Measurements from ENCODE around the gene ASB10. TPM values are rescaled to one million over a fixed set of nuclear protein-coding genes. Genes with fewer than 3 reads are reported as not detected.

ASB10 gene
- total RNA-seq, 1 donor from 2014 or later: not detected

GRCh38 chr7:151168003-151168786, 18.9 kb downstream of the ASB10 start:
- H3K27me3 Mint-ChIP-seq (ENCODE audit: unreplicated experiment): peaks cover 45% of the 10 kb centered on the region
- H3K27ac Mint-ChIP-seq (ENCODE audit: unreplicated experiment): no peak overlapping the region
- H3K4me1 Mint-ChIP-seq (ENCODE audit: unreplicated experiment): no peaks in the 10 kb centered on the region
- peak overlapping the region; percentile 53 for H3K4me3 Mint-ChIP-seq (ENCODE audit: unreplicated experiment)
- H3K9me3 Mint-ChIP-seq (ENCODE audit: unreplicated experiment): no peaks in the 10 kb centered on the region
- DNase-seq (ENCODE audit: extremely low spot score, unreplicated experiment): no peak
- H3K36me3 Mint-ChIP-seq (ENCODE audit: unreplicated experiment): no peaks in the 10 kb centered on the region
- TF ChIP-seq CTCF (IDR thresholded peaks at IDR 0.05): peak; percentile 72

DNA sequence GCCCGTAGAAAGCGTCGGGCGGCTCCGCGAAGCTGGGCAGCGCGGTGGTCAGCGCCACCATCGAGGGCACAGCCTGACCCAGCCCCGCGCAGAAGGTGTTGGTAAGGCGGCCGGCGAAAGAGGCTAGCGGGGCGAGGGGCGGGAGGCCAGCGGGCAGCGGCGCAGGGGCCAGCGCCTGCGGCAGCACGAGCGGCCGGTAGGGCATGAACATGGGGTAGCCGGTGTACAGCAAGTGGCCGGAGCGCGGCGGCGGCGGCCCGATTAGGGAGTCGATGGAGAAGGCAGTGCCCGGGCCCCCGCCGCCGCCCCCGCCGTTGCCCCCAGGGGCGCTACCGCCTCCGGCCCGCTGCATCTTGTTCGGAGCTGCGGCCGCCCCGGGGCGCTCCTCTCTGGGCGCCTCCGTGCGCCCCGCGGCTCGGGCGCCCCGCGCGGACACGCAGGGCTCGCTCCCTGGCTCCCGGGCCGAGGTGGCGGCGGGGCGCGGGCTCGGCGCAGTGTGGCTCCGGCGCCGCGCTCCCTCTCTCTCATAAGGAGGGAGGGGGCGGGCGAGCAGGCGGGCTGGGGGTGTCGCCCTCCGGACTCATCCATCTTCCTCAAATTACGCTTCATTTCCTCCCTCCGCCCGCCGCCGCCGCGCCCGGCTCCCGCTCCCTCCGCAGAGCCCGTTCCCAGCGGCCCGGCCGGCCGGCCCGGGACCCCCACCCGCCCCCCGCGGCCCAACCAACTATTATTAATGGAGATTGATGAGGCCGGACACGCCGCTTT, 19.7 kb downstream of the ASB10 start, which contains the start of gene GBX1:
Gene GBX1 (minus strand): TSS at position 498 of the 765 bp plus-strand sequence. CDS start 146 bp downstream, at position 352.
- H3K27ac Mint-ChIP-seq (ENCODE audit: unreplicated experiment): no peak within 1 kb of the TSS
- no peak for TF ChIP-seq CTCF (IDR thresholded peaks at IDR 0.05)
- H3K36me3 Mint-ChIP-seq (ENCODE audit: unreplicated experiment): no peaks in the 10 kb centered on the region
- H3K9me3 Mint-ChIP-seq (ENCODE audit: unreplicated experiment): no peaks in the 10 kb centered on the region
- no peaks in the 10 kb centered on the region for H3K4me1 Mint-ChIP-seq (ENCODE audit: unreplicated experiment)
- H3K27me3 Mint-ChIP-seq (ENCODE audit: unreplicated experiment): peaks cover 38% of the 10 kb centered on the region
- DNase-seq (ENCODE audit: extremely low spot score, unreplicated experiment): no peak
- peak within 1 kb of the TSS; percentile 53 for H3K4me3 Mint-ChIP-seq (ENCODE audit: unreplicated experiment)

GRCh38 chr7:151166629-151167196, 20.3 kb downstream of the ASB10 start:
- H3K4me1 Mint-ChIP-seq (ENCODE audit: unreplicated experiment): no peaks in the 10 kb centered on the region
- peak overlapping the region; percentile 51 for H3K4me3 Mint-ChIP-seq (ENCODE audit: unreplicated experiment)
- no peak for DNase-seq (ENCODE audit: extremely low spot score, unreplicated experiment)
- no peaks in the 10 kb centered on the region for H3K9me3 Mint-ChIP-seq (ENCODE audit: unreplicated experiment)
- peaks cover 33% of the 10 kb centered on the region for H3K27me3 Mint-ChIP-seq (ENCODE audit: unreplicated experiment)
- no peaks in the 10 kb centered on the region for H3K36me3 Mint-ChIP-seq (ENCODE audit: unreplicated experiment)
- no peak for TF ChIP-seq CTCF (IDR thresholded peaks at IDR 0.05)
- H3K27ac Mint-ChIP-seq (ENCODE audit: unreplicated experiment): no peak overlapping the region

DNA sequence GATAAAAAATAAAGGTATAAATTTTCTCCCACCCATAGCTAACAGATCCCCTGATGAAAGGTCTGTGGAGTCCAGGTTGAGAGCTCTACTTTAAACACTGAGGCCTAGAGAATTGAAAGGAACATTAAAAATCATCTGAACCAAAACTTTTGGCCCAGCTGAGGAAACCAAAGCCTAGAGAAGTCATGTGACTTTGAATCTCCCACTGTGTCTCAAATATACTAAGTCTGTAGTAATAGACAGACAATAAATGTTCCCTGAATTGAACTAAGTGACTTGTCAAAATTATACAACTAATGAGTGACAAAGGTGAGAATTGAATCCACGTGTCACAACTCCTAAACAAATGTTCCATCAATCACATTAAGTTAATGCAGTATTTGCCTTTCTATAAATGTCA, 25.3 kb downstream of the ASB10 start:
- H3K36me3 Mint-ChIP-seq (ENCODE audit: unreplicated experiment): no peaks in the 10 kb centered on the region
- no peaks in the 10 kb centered on the region for H3K9me3 Mint-ChIP-seq (ENCODE audit: unreplicated experiment)
- H3K4me1 Mint-ChIP-seq (ENCODE audit: unreplicated experiment): no peaks in the 10 kb centered on the region
- no peak overlapping the region for H3K4me3 Mint-ChIP-seq (ENCODE audit: unreplicated experiment)
- H3K27ac Mint-ChIP-seq (ENCODE audit: unreplicated experiment): no peak overlapping the region
- no peak for TF ChIP-seq CTCF (IDR thresholded peaks at IDR 0.05)
- no peak for DNase-seq (ENCODE audit: extremely low spot score, unreplicated experiment)
- peaks cover 27% of the 10 kb centered on the region for H3K27me3 Mint-ChIP-seq (ENCODE audit: unreplicated experiment)

Measured in osteocyte (in vitro differentiated cells).